HTERT RPE-1 (cell line): ENCODE measurements around the gene TUBA8.

Source experiments
- in situ Hi-C: fragments of 300-500 bp; cut with MboI; formaldehyde crosslinking; loops from 4 replicates; pipeline ENCODE4 v1.14.3; 2020; ENCODE audit warnings: low sequenced_read_pairs

The TUBA8 gene

GRCh38 chr22:18077087-18077638 lies 33.4 kb upstream of the TUBA8 start:
- in situ Hi-C loops: no loop called here

DNA sequence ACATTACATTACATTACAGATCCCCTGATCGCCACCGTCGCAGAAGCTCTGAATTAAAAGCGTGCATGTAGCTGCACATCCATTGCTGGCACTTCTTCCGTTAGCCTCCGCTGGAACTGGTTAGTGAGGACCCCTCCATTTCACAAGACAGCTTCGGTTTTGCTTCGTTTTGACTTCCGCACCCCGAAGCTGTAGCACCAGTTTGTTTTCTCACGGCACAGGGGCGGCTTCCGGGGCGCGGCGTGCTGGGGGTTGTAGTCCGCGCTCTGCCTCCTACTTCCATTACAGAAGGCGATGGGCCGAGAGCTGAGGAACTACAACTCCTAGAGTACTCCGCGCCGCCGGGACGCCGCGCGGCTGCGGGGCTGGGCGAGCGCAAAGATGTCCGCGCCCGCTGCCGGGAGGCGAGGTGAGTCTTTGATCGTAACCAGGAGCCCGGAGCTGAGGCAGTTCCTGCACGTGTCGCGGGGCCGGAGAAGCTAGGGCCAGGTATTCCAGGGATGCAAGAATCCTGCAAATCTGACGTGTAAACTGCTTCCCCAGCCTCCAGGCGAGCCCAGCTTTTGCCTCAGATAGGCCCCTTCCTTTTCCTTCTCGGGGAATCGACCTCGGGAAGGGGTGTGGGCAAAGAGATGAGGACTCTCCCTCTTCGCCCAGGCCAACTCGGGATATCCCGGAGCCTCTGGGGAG lies 32.8 kb upstream of the TUBA8 start, which contains the start of gene PEX26:
TSS of gene PEX26 (plus strand) at position 352 of the 690 bp plus-strand sequence. CDS start 387 bp downstream, outside the sequence.
- in situ Hi-C loops: no loop called here

GRCh38 chr22:18078329-18079041 lies 32.1 kb upstream of the TUBA8 start:
- in situ Hi-C loops: no loop called here

DNA sequence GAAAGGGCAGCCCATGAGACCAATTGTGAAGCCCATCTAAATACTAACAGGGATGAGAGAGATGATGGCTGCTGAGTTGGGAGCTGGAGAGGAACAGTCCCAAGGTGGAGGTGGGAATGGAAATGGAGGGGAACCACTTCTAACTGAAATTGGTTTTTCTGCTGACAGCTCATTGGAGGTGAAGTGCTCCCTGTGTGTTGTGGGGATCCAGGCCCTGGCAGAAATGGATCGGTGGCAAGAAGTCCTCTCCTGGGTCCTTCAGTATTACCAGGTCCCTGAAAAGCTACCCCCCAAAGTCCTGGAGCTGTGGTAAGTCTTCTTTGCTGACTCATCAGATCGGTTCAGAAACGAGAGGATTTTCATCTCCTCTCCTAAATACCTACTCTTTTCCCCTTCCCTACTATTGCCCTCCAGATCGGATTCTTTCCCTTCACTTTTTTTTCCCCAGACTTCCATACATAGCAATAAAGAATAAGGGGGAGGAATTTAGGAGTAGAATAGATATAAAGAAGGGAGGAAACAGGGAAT lies 30.8 kb upstream of the TUBA8 start:
- in situ Hi-C loops: no loop called here

- in situ Hi-C loops: no loop called here
Measured at GRCh38 chr22:18081416-18081815, 29.2 kb upstream of the TUBA8 start.

DNA sequence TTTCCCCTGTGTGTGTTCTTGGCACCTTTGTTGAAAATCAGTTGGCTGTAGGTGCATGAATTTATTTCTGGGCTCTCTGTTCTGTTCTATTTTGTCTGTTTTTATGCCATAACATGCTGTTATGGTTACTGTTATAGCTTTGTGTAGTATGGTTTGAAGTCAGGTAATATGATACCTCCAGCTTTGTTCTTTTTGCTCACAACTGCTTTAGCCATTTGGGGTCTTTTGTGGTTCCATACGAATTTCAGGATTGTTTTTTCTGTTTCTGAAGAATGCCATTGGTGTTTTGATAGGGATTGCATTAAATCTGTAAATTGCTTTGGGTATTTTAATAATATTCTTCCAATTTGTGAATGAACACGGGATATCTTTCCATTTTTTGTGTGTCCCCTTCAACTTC lies 28.1 kb upstream of the TUBA8 start:
- in situ Hi-C loops: no loop called here

DNA sequence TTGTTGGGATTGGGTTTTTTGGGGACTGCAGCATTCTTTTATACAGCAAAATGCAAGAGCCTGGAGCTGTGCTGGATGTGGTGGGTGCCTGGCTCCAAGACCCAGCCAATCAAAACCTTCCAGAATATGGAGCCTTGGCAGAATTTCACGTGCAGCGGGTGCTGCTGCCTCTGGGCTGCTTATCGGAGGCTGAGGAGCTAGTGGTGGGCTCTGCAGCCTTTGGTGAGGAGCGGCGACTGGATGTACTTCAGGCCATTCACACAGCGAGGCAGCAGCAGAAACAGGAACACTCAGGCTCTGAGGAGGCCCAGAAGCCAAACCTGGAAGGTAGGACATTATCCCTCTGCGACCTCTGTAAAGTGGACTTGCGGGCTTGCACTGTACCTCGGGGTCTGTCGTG lies 27.2 kb upstream of the TUBA8 start:
- in situ Hi-C loops: no loop called here

- in situ Hi-C loops: no loop called here
Measured at GRCh38 chr22:18085188-18085587, 25.4 kb upstream of the TUBA8 start.

DNA sequence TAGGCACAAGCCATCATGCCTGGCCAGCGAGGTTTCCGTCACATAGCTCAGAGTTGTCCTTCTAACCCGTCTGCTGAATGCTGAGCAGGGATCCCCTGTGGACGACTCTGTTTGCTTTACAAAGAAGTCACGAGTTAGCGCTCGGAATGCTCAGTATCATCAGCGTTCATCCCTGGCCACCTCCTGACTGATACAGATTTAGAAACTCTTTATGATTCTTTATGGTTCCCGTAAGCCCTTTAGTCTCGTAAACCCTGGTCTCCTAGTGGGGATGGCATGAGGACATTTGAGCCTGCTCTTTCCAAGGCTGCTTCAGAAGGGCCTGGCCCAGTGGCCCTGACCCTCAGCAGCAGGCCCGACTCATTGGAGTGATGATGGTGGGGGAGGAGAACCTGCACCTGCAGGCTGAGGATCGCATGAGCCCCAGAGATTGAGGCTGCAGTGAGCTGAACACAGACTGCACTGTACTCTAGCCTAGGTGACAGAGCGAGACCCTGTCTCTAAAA lies 23.2 kb upstream of the TUBA8 start:
- in situ Hi-C loops: no loop called here

- in situ Hi-C loops: no loop called here
Measured at GRCh38 chr22:18088825-18089568, 21.6 kb upstream of the TUBA8 start.

GRCh38 chr22:18090286-18090685 lies 20.3 kb upstream of the TUBA8 start:
- in situ Hi-C loops: no loop called here

GRCh38 chr22:18091478-18091877 lies 19.1 kb upstream of the TUBA8 start:
- in situ Hi-C loops: no loop called here

- in situ Hi-C loops: no loop called here
Measured at GRCh38 chr22:18091916-18092526, 18.6 kb upstream of the TUBA8 start.

DNA sequence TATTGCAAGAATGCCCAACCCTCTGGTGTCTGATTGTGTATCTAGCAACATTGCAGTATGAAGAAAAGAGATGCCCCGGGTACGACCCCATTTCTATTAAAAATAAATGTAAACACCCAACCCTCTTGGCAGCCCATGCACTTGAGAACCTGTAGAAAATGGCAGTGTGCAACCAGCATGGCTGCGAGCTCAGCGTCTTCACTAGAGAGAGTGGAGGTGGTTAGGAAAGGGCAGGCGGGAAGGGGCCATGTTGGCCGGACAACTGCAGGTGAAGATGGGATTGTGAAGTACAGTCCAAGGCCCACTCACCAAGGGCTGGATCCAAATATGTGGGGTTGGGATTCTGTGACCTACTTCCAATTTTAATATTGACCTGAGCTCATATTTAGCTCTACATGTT lies 16.9 kb upstream of the TUBA8 start:
- in situ Hi-C loops: no loop called here

GRCh38 chr22:18095101-18095805 lies 15.4 kb upstream of the TUBA8 start:
- in situ Hi-C loops: no loop called here

DNA sequence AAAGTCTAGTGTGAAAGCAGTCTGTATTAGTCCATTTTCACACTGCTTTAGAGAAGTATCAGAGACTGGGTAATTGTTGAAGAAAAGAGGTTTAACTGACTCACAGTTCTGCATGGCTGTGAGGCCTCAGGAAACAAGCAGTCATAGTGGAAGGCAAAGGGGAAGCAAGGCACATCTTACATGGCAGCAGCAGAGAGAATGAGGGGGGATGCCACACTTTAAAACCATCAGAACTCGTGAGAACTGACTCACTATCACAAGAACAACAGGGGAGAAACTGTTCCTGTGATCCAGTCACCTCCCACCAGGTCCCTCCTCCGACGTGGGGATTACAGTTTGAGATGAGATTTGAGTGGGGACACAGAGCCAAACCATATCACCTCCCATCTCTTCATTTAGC lies 13.8 kb upstream of the TUBA8 start:
- in situ Hi-C loops: no loop called here

GRCh38 chr22:18100781-18101180 lies 9.8 kb upstream of the TUBA8 start:
- in situ Hi-C loops: no loop called here

- in situ Hi-C loops: no loop called here
Measured at GRCh38 chr22:18101536-18101935, 9.1 kb upstream of the TUBA8 start.

DNA sequence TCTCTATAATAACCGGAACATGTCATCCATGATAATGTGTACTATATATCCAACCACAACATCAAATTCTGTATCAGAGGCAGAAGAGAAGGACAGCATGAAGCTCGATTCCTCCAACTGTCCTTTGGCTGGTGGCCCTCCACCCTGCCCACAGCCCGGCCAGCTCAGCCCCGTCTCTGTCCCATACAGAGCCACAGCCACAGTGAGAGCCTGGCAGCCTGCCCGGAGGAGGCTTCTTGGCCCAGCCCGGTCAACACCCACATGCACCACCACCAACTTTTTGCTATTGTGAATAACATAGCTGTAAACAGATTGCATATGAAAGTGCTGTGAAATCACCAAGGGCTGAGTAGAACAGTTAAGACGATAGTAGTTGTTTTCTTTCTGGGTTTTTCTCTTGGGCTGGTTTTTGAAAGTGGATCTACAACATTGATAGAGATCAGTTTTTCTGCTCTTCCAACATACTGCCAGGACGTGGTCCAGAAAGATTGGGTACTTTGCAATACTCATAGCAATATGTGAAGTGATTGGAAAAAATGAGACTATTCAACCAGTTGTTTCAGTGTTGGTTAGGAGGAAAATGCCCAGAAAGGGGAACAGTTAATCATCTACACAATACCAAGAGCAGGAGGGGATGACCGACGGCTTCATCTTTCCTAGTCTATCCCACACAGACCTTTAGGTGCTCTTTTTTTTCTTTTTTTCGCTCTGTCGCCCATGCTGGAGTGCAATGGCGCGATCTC lies 6.9 kb upstream of the TUBA8 start:
- in situ Hi-C loops: no loop called here
